HG02852 (cell line): ENCODE measurements around the gene TPMT.
"Not testable (repeated sequence)": the region's sequence is repeated elsewhere in the genome, so short reads cannot be mapped to it uniquely, and the experiment has no call there.

Experiments
- ATAC-seq: cut with Tn5 transposase; IDR thresholded peaks from one replicate; pipeline ENCODE4 v1.9.1; 2021; ENCODE audit warnings: mild to moderate bottlenecking, moderate library complexity; ENCODE audit not compliant: unreplicated experiment

TPMT gene

DNA sequence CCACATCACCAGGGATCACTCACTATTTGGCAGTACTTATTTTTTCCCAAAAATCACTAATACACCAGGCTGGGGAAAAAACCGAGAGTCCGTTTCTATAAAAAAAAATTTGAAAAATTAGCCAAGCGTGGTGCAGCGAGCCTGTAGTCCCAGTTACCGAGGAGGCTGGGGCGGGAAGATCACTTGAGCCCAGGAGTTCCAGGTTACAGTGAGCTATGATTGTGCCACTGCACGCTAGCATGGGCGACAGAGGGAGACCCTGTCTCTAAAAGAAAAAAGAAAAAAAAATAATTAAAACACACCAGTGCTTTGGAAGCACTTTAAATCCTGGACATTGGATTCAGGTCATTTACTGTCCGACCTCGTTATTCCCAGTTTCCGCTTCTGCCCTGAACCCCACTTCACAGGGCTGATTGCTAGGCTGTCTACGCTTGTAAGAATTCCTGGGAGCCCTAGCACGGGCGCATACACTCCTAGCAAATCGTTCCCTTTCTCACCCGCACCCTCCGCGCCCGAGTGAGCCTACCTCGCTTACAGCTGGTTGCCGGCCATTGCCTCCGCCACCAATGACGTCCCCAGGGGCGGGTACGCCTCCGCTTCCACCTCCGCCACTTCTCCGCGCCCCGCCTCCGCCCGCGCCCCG lies at the start of gene TPMT:
TPMT (minus strand) TSS at position 571 of the 643 bp plus-strand sequence. CDS start 5,950 bp downstream, outside the sequence.
- peak; percentile 42 for ATAC-seq

DNA sequence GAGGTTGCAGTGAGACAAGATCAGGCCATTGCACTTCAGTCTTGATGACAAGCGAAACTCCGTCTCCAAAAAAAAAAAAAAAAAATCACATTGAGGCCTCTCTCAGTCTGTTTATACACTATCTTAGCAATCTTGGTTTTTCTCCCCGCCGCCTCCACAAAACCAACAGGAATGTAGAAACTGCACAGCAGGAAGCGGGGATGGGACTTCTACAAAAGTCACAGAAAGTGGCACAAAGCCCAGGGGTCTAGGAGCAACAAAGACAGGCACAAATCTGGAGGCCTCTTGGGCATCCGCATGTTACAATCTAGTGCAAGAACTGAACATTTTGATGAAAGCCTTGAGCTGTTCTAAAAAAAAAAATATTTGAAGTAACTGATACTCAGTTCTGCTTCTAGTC lies 48.9 kb upstream of the TPMT start:
- no peak for ATAC-seq

DNA sequence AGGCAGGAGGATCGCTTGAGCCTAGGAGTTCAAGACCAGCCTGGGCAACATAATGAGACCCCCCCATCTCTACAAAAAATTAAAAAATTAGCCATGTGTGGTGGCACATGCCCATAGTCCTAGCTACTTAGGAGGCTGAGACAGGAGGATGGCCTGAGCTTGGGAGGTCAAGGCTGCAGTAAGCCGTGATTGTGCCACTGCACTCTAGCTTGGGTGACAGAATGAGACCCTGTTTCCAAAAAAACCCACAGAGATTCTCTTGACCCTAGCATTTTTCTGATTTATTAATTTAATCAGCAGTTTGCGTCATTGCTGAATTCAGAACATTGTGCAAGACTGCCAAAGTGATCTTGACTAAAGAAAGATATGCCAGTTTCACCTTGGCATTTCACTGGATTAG lies 37.1 kb upstream of the TPMT start:
- ATAC-seq = no peak

DNA sequence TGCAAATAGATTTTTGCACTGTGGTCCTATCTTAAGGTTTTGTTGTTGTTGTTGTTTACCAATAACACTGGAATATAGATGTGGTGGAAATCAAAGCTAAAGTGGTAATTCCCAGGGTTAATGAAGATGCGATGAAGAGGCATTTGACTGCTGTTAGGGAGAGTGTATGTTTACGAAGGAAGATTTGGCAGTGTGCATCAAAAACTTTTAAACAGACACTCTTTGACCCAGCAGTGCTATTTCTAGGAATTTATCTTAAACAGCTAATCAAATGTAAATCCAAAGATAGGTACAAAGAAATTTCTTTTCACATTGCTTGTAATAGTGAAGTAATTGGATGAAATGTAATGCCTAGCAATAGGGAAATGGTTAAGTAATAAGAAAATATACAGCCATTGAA lies 34.3 kb upstream of the TPMT start:
- no peak for ATAC-seq

DNA sequence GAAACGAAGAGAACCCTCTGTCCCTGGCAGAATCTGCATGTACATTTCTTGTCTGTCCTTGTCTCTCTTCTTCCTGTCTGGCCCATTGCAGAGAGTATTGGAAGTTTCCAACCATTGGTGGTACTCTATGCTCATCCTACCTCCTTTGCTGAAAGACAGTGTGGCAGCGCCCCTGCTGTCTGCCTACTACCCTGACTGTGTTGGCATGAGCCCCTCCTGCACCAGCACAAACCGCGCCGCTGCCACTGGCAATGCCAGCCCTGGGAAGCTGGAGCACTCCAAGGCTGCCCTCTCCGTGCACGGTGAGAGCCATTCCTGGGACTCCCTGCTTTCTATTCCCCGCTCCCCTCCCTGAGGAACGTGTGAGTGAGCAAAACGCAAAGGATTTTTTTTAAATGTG lies 32.8 kb upstream of the TPMT start:
- no peak for ATAC-seq

DNA sequence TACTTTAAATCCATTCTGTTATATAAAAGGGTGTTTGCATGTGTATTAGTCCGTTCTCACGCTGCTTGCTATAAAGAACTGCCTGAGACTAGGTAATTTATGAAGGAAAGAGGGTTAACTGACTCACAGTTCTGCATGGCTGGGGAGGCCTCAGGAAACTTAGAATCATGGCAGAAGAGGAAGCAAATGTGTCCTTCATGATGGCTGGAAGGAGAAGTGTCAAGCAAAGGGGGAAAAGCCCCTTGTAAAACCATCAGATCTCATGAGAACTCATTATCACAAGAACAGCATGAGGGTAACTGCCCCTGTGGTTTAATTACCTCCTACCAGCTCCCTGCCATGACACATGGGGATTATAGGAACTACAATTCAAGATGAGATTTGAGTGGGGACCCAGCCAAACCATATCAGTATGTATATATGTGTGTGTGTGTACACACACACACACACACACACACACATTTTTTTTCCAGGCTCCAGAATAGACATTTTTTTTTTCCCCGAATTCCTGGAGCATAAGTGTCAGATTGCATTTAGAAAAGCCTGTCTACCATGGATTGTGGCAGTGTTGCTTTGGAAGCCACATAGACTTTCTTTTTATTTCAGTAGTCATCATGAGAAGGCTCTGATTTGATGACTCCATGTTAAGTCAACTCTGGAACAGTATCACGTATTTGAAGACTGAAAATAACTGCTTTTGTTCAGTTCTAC lies 31.8 kb upstream of the TPMT start:
- no peak for ATAC-seq

DNA sequence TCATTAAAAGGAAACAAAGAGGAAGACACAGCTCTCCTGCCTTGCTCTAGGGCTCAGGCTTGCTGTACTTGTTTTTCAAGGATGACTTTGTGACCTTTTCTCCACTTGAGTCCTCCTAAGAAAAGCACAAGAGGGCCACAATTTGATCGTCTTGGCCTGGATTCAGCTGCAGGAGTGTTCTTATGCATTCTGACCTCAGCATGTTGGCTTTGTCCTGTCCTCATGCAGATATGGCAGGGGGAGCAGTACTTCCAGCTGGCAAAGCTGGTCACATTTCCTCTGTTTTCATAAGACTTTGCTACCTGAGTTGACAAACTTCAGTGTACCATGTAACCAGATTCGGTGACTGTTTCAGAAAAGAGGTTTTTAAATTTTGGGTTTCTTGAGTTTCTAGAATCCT lies 31.2 kb upstream of the TPMT start:
- no peak for ATAC-seq

DNA sequence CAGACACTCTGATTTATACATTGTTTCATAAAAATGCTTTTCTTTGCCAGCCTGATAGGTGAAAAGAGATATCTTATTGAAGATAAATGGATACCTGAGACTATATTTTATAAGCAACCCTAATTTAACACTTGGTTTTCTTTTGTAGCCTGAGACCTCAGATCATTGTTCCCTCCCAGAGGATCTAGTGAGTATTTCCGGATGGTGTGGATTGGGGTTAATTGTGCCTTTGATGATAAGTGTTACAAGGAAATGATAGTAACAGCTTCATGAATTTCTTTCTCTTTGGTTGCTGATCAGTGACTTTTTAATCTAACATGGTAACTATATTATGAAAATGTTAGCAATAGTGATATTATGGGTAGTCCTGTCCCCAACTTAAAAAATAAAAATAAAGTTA lies 30.7 kb upstream of the TPMT start:
- no peak for ATAC-seq

DNA sequence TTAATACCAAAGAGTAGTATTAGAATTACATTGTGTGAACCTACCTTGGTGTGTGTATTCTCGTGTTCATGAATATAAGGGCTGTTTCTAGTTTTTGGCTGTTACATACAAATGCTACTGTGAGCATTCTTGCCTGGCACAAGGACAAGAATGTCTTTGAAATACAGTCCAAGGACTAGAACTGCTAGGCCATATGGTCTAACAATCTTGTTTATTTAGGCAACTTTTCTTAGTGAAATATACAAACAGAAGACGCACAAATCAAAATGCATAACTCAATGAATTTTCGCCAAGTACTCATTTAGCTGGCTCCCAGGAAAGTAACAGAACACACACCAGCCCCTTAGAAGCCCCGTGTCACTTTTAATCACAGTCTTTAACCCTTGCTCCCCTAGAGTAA lies 28.9 kb upstream of the TPMT start:
- no peak for ATAC-seq

DNA sequence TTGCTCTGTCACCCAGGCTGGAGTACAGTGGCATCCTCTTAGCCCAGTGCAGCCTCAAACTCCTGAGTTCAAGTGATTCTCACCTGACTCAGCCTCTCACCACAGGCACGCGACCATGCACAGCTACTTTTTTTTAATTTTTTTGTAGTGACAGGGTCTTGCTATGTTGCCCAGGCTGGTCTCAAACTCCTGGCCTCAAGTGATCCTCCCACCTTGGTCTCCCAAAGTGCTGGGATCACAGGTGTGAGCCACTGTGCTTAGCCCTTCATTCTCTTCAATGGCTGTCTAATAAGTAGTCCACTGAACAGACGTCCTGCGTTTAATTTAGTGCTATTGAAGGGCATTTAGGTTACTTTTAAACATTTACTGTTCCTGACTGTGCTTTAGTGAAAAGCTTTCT lies 27.7 kb upstream of the TPMT start:
- no peak for ATAC-seq

DNA sequence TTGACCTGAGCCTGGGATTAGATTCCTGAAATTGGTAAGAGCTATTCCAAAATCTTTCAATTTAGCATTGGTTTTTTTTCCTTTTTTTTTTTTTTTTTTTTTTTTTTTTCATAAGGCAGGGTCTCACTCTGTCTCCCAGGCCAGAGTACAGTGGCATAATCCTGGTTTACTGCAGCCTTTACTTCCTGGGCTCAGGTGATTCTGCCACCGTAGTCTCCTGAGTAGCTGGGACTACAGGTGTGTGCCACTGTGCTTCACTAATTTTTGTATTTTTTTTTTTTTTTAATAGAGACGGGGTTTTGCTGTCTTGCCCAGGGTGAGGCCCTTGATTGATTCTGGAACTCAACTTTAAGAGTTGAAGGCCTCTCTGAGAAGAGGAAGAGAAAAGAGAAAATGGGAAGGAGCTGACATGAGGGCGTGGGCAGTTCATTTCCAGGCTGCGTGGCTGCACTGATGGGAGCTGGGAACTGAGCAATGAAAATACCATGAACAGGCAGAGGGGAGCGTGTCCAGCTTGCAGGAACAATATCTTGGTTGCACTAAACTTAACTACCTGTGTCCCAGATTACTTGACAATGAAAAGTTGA lies 25.0 kb upstream of the TPMT start:
- no peak for ATAC-seq

DNA sequence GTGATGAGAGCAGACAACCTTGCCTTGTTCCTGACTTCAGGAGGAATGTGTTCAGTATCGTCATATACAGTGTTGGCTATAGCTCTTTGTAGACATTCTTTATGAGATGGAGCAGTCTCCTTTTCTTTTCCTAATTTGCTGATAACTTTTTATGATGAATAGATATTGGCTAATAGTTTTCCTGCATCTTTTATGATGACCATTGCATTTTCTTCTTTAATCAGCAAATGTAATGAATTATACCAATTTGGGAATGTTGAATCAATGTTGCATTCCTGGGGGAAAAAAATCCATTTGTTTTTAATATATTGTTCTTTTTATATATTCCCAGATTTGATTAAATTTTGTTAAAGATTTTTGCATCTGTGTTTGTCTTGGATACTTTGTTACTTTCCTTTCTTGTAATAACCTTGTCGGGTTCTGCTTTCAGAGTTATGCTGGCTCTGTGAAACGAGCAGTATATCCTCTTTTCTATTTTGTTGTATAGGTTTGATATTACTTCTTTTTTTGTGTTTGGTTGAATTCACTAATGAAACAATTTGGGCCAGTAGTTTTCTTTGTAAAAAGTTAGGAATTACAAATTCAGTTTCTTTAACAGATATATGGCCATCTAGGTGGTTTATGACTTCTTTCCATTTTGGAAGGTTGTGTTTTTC lies 24.2 kb upstream of the TPMT start:
- no peak for ATAC-seq

DNA sequence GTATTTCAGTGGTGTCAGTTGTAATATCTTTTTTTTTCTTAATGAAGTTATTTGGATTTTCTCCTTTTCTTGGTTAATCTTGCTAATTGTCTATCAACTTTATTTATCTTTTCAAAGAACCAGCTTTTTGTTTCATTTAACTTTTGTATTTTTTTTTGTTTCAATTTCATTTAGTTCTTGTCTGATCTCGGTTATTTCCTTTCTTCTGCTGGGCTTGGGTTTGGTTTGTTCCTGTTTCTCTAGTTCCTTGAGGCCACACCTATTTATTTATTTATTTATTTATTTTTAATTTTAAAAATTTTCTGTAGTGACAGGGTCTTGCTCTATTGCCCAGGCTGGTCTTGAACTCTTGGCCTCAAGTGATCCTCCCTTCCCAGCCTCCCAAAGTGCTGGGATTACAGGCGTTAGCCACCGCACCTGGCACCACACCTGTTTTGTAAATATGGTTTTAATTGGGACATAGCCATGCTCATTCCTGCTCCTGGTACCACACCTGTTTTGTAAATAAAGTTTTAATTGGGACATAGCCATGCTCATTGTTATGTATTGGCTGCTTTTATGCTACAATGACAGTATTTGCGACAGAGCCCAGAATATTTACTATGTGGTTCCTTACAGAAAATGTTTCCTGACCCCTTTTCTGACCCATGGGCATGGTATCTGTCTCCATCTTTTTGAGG lies 22.5 kb upstream of the TPMT start:
- no peak for ATAC-seq

DNA sequence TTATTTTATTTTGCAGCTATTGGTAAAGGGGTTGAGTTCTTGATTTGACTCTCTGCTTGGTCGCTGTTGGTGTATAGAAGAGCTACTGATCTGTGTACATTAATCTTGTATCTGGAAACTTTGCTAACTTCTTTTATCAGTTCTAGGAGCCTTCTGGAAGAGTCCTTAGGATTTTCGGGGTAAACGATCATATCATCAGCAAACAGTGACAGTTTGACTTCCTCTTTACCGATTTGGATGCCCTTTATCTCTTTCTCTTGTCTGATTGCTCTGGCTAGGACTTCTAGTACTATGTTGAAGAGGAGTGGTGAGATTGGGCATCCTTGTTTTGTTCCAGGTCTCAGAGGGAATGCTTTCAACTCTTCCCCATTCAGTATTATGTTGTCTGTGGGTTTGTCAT lies 21.3 kb upstream of the TPMT start:
- not testable (repeated sequence) for ATAC-seq

DNA sequence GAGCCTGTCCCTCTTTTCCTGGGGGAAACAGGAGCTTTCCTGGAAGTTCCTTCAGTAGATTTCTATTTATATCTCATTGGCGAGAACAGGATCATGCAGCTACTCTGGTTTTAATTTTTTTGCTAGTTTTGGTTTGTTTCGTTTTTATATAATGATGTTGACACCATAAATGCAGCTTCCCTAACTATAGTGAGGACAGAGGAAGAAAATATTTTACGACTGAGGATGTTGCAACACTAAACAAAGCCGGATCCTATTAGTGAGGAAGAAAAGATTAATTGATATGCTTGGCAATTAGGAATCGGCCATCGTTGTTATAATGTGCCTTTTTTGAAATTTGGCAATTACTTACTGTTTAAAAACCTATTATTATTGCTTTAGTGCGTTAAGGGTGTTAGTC lies 17.0 kb upstream of the TPMT start:
- ATAC-seq = no peak

DNA sequence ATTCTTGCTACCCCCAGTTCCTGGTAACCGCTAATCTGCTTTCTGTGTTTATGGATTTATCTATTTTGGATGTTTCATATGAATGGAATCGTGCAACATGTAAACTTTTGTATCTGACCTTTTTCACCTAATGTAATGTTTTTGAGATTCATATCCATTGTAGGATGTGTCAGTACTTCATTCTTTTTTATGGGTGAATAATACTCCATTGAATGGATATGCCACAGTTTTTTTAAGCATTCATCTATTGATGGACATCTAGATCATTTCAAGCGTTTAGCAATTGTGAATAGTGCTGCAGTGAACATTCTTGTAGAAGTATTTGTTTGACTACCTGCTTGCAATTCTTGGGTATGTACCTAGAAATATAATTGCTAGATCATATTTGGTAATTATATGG lies 13.4 kb upstream of the TPMT start:
- ATAC-seq = no peak

DNA sequence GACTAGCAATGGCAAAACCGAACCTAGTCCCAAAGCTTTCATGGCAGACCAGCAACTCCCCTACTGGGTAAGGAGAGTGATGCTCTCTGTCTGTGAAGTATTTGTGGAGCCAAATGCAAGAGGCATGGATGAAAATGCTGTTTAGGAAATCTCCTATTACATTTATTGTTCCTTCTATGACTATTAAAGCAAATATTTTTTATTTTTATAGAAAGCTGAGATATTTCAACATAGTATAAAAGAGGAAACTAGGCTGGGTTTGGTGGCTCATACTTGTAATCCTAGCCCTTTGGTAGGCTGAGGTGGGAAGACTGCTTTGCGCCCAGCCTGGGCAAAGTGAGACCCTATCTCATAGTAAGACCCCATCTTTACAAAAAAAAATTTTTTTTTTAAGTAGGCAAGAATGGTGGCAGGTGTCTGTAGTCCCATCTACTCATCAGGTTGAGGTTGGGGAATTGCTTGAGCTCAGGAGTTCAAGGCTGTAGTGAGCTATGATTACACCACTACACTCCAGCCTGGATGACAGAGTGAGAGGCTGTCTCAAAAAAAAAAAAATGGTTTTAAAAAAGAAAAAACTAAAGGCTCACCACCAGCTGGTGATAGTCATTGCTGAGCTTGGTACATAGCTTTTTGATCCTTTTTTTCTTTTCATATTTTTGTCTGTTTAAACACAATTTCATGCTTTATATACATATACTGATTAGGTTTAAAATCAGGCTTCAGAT lies 11.6 kb upstream of the TPMT start:
- ATAC-seq = no peak

DNA sequence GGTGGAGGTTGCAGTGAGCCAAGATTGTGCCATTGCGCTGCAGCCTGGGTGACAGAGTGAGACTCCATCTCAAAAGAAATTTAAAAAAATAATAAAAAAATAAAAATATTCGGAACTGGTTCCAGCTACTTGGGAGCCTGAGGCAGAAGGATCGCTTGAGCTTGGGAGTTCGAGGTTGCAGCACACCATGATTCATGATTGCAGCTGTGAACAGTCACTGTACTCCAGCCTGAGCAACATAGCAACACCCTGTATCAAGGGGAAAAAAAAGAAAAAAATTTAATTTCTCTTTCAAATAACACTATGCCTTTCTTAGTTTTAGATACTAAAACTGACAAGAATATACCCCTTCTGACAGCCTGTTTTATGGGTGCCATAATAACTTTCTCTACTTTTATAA lies 10.9 kb upstream of the TPMT start:
- no peak for ATAC-seq

DNA sequence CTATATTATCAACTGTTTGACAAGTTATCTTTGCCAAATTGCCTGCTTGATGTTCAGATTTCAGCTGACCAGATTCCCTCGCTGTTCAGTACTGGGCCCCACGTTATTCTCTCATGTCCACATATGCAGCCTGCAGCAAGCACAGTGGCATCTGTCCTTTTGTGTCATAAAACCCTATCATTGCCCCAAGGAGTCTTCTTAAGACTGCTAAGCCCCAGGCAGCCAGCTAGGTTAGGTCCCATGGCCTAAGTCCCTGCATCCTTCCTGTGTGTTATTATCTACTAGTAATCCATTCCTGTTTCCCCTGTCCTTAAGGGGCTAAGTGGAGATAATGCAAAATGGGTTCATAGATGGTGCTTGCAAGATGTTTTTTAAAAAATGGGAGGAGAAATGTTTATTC lies 7.5 kb upstream of the TPMT start:
- ATAC-seq = no peak

DNA sequence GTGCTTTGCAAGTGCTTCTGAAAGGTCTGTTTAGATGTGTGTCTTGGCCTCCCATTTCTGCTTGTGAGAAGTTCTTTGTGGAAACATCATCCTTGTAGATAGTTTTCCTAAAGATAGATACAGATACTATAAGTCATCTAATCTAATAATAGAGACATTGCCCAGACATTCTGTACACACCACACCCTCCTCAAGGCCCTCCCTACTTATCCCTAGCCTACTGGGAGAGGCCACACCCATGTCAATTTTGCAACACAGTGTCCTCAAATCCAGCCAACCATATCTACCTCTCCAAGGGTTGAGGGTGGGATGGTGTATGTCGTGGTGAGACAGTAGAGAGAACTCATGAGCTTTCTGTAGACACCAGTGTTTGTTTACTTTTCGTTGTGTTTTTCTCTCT lies 6.6 kb upstream of the TPMT start:
- ATAC-seq = no peak

DNA sequence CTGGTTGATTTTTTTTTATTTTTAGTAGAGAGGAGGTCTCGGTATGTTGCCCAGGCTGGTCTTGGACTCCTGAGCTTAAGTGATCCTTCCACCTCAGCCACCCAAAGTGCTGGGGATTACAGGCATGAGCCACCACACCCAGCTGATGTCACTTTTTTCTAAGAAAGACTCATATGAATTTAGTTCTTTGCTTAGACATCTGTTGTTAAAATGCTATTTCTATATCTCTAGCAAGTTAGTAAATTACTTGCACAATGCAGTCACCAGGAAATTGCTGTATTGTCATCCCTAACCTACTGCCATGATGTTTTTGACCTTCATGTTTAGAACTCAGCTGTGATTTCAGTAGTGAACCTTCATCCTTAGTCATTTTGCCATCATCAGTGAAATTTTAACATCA lies 6.0 kb upstream of the TPMT start:
- no peak for ATAC-seq
